GM18505 (cell line): ENCODE data around the gene CLCN1.

Source experiments
- ATAC-seq: cut with Tn5 transposase; IDR thresholded peaks from one replicate; pipeline ENCODE4 v1.9.1; 2021; ENCODE audit not compliant: unreplicated experiment
- POLR2A ChIP-seq: IDR thresholded peaks from 4 replicates; pipeline ENCODE4 v1.6.1; 2011; ENCODE audit warnings: borderline replicate concordance; ENCODE audit not compliant: insufficient read depth, insufficient read length; ENCODE audit errors: extremely low read depth

CLCN1 gene

GRCh38 chr7:143303733-143304132 is 12.2 kb upstream of the CLCN1 start:
- TF ChIP-seq POLR2A, result no peak
- ATAC-seq, result no peak

GRCh38 chr7:143304938-143305337 is 11.0 kb upstream of the CLCN1 start:
- ATAC-seq, result no peak
- no peak for TF ChIP-seq POLR2A

GRCh38 chr7:143305423-143306070 is 10.4 kb upstream of the CLCN1 start:
- no peak for TF ChIP-seq POLR2A
- no peak for ATAC-seq

GRCh38 chr7:143308632-143309031 is 7.3 kb upstream of the CLCN1 start:
- no peak for TF ChIP-seq POLR2A
- ATAC-seq, result no peak

DNA sequence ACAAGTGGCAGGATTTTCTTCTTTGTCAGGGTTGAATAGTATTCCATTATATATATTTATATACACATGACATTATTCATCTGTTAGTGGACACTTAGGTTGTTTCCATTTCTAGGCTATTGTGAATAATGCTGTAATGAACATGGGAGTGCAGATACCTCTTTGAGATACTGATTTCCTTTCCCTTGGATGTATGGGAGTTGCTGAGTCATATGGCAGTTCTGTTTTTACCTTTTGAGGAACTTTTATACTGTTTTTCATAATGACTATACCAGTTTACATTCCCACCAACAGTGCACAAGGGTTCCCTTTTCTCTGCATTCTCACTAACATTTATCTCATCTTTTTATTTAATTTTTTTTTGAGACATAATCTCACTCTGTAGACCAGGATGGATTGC is 1.8 kb upstream of the CLCN1 start:
- no peak for ATAC-seq
- TF ChIP-seq POLR2A, result no peak

DNA sequence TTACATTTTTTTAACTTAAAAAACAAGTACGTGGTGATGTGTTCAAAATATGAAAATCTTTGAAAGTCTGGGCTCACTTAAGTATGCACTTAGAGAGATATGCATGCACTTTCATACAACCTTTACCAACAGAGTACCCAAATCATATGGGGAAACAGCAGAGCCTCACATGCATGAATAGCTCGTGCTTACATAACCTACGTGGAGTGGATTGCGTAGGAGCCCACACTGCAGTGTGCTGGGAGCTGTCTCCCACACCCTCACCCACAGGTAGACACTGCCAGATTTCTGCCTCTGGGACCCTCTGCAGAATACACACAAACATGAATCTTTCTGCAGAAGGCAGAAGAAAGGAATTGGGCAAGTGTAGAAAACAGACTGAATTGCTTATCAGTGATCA is 581 bp downstream of the CLCN1 start:
- no peak for TF ChIP-seq POLR2A
- no peak for ATAC-seq

DNA sequence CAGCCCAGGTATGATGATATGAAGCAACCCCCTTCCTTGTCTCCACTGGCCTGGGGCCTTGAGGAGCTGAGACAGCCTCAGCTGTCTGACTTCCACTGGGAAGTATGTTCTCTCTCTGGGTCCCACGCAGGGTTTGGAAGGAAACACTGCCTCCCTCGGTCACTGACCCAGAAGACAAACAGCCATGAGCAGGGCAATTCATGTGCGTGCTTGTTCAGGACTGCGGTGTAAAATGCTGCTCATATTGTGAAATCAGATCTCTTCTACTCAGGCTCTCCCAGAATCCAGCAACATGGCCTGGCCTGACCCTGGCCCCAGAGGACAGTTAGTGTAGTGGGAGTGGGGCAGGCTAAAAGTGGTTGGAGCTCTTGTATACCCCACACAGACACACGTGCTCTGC is 2.8 kb downstream of the CLCN1 start:
- ATAC-seq, result no peak
- TF ChIP-seq POLR2A, result no peak

GRCh38 chr7:143320620-143321019 is 4.7 kb downstream of the CLCN1 start:
- no peak for ATAC-seq
- no peak for TF ChIP-seq POLR2A

DNA sequence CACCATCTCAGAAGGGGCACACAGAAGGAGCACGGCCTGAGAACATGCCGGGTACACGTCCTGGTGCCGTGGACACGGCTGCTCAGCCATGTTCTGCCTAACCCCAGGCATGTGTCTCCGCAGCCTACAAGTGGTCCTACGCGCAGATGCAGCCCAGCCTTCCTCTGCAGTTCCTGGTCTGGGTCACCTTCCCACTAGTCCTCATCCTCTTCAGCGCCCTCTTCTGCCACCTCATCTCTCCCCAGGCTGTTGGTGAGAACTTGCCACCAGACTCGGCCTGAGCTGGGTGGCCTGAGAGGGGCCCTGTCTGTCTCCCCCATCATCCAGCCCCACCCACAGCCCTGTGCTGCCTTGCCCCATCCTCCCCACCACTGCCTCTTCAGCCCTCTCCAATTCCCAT is 5.3 kb downstream of the CLCN1 start:
- no peak for ATAC-seq
- no peak for TF ChIP-seq POLR2A

DNA sequence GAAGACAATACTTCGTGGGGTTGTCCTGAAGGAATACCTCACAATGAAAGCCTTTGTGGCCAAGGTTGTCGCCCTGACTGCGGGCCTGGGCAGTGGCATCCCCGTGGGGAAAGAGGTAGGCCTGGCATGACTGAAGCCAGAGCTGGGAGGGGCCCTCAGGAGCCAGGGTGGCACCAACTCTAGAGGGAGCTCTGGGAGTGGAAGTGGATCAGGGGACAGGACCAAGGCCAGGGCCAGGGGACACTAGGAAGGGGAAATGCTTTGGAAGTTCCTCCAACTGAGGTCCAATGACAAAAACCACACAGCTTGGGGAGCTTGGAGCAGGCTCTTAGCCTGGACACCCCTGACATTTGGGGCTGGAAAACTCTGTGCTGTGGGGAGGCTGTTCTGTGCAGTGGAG is 5.8 kb downstream of the CLCN1 start:
- ATAC-seq, result no peak
- TF ChIP-seq POLR2A, result no peak

- ATAC-seq, result no peak
- no peak for TF ChIP-seq POLR2A
Observed at GRCh38 chr7:143322760-143323633, 7.1 kb downstream of the CLCN1 start.

DNA sequence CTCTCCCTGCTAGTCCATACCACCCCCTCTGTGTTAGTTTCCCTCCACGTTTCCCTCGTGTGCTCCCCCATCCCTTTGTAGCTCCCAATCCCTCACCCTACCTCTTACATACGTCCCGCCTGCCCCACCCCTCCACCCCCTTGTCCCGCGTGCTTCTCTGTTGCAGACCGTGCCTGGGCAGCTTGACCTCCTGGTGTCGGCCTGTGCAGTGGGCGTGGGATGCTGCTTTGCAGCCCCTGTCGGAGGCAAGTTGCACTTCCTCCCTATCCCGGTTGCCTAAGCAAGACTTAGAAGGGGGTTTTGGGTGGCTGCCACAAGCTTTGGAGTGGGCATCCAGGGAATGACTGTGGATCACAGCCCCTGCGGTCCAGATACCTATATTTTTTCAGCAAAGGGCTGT is 7.7 kb downstream of the CLCN1 start:
- ATAC-seq, result no peak
- no peak for TF ChIP-seq POLR2A

- no peak for ATAC-seq
- TF ChIP-seq POLR2A, result no peak
Observed at GRCh38 chr7:143325240-143325639, 9.3 kb downstream of the CLCN1 start.

DNA sequence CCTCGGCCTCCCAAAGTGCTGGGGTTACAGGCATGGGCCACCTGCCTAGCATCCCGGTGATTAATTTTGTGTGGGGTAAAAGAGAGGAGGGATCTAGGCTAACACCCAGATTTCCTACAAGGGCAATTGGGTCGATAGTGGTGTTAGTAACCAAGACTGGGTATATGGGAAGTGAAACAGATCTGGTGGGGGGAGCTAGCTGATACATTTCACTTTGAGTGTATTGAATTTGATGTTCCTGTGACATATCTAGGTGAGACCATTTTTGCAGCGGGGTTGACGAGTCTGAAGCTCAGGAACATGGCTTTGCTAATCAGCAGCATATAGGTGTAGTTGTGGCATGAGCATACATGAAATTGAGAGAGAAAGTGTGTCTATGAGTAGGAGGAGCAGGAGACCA is 12.0 kb downstream of the CLCN1 start:
- ATAC-seq, result peak; percentile 45
- TF ChIP-seq POLR2A, result no peak

GRCh38 chr7:143329471-143330170 is 13.7 kb downstream of the CLCN1 start:
- no peak for ATAC-seq
- TF ChIP-seq POLR2A, result no peak
